Activated naive CD8-positive, alpha-beta T cell treated with anti-CD3 and anti-CD28 coated beads, Interleukin-2, amount 10 ng/mL, durations not matched to agents 7 days and 5 days (primary cell): ENCODE data around the gene RXFP2. TPM values are rescaled to one million over a fixed set of nuclear protein-coding genes. Genes with fewer than 3 reads are reported as not detected.

Experiments used
- ATAC-seq: fragments of 150-1000 bp; cut with Tn5 transposase; one replicate; pipeline ENCODE4 v1.10.0; 2021; ENCODE audit warnings: low read depth, moderate library complexity
- POLR2A ChIA-PET: fragments of 350-600 bp; sonication (Branson Sonifier 250); formaldehyde crosslinking; loops from one replicate; lab custom pipeline; 2021; ENCODE audit warnings: antibody characterized with exemption; lab: Charles Lee
- DNase-seq: peaks from one replicate; pipeline ENCODE4 v3.0.0; 2021
- H3K27ac Mint-ChIP-seq: one replicate; pipeline ENCODE4 v1.8.0; 2022; ENCODE audit warnings: mild to moderate bottlenecking, mixed read lengths
- H3K27me3 Mint-ChIP-seq: one replicate; pipeline ENCODE4 v1.8.0; 2022; ENCODE audit warnings: mild to moderate bottlenecking, moderate library complexity, mixed read lengths
- H3K36me3 Mint-ChIP-seq: one replicate; pipeline ENCODE4 v1.8.0; 2021; ENCODE audit warnings: mild to moderate bottlenecking, mixed read lengths
- H3K4me1 Mint-ChIP-seq: one replicate; pipeline ENCODE4 v1.8.0; 2021; ENCODE audit warnings: mixed read lengths
- H3K4me3 Mint-ChIP-seq: one replicate; pipeline ENCODE4 v1.8.0; 2022; ENCODE audit warnings: mild to moderate bottlenecking, moderate library complexity, mixed read lengths
- H3K9me3 Mint-ChIP-seq: one replicate; pipeline ENCODE4 v1.8.0; 2021; ENCODE audit warnings: mixed read lengths
- total RNA-seq, 2 experiments: library from RNA; stranded (reverse); gene quantifications; one replicate each; pipeline ENCODE4 v1.2.3, GENCODE V29; 2021

RXFP2 gene
- total RNA-seq, 2 experiments from 2014 or later, result not detected

- POLR2A ChIA-PET, result no interaction called here
- DNase-seq (no peak), ATAC-seq (no peak)
- Mint-ChIP-seq H3K9me3 (no peaks in the 10 kb centered on the region), H3K27ac (no peak overlapping the region), H3K27me3 (peaks cover 6% of the 10 kb centered on the region), H3K4me1 (peaks cover 2% of the 10 kb centered on the region), H3K4me3 (no peak overlapping the region), H3K36me3 (no peaks in the 10 kb centered on the region)
Measured at GRCh38 chr13:31747291-31747690, 8.0 kb downstream of the RXFP2 start.

- H3K4me1 Mint-ChIP-seq, result no peaks in the 10 kb centered on the region
- POLR2A ChIA-PET, result no interaction called here
- no peak for ATAC-seq
Measured at GRCh38 chr13:31747966-31748365, 8.6 kb downstream of the RXFP2 start.

GRCh38 chr13:31749929-31750328, 10.6 kb downstream of the RXFP2 start:
- no peak for DNase-seq
- no peak overlapping the region for H3K27ac Mint-ChIP-seq
- no peaks in the 10 kb centered on the region for H3K9me3 Mint-ChIP-seq
- H3K36me3 Mint-ChIP-seq, result no peaks in the 10 kb centered on the region
- no peaks in the 10 kb centered on the region for H3K4me1 Mint-ChIP-seq
- POLR2A ChIA-PET, result no interaction called here
- H3K4me3 Mint-ChIP-seq, result no peak overlapping the region
- ATAC-seq, result no peak
- H3K27me3 Mint-ChIP-seq, result peaks cover 9% of the 10 kb centered on the region

More at GRCh38 chr13:31747966-31748365, 8.6 kb downstream of the RXFP2 start:
- Mint-ChIP-seq H3K36me3 (no peaks in the 10 kb centered on the region), H3K9me3 (no peaks in the 10 kb centered on the region), H3K27me3 (peaks cover 6% of the 10 kb centered on the region), H3K27ac (no peak overlapping the region), H3K4me3 (no peak overlapping the region)
- DNase-seq, result no peak

GRCh38 chr13:31755211-31755610, 15.9 kb downstream of the RXFP2 start:
- Mint-ChIP-seq H3K27ac (no peak overlapping the region), H3K4me1 (no peaks in the 10 kb centered on the region), H3K36me3 (no peaks in the 10 kb centered on the region), H3K9me3 (no peaks in the 10 kb centered on the region), H3K4me3 (no peak overlapping the region), H3K27me3 (peaks cover 3% of the 10 kb centered on the region)
- ATAC-seq (no peak), DNase-seq (no peak)
- POLR2A ChIA-PET, result no interaction called here

GRCh38 chr13:31755803-31756212, 16.5 kb downstream of the RXFP2 start:
- POLR2A ChIA-PET, result no interaction called here

GRCh38 chr13:31756346-31756745, 17.0 kb downstream of the RXFP2 start:
- POLR2A ChIA-PET, result no interaction called here
- Mint-ChIP-seq H3K36me3 (no peaks in the 10 kb centered on the region), H3K9me3 (no peaks in the 10 kb centered on the region), H3K4me1 (no peaks in the 10 kb centered on the region), H3K27me3 (peaks cover 3% of the 10 kb centered on the region), H3K4me3 (no peak overlapping the region), H3K27ac (no peak overlapping the region)
- DNase-seq (no peak), ATAC-seq (no peak)

More at GRCh38 chr13:31755803-31756212, 16.5 kb downstream of the RXFP2 start:
- Mint-ChIP-seq H3K4me3 (no peak overlapping the region), H3K27me3 (peaks cover 3% of the 10 kb centered on the region), H3K4me1 (no peaks in the 10 kb centered on the region), H3K9me3 (no peaks in the 10 kb centered on the region), H3K27ac (no peak overlapping the region), H3K36me3 (no peaks in the 10 kb centered on the region)
- DNase-seq, result no peak
- ATAC-seq, result no peak

GRCh38 chr13:31761951-31762350, 22.6 kb downstream of the RXFP2 start:
- no peak for ATAC-seq
- POLR2A ChIA-PET, result no interaction called here
- no peaks in the 10 kb centered on the region for H3K27me3 Mint-ChIP-seq
- no peaks in the 10 kb centered on the region for H3K36me3 Mint-ChIP-seq
- no peak for DNase-seq
- no peaks in the 10 kb centered on the region for H3K9me3 Mint-ChIP-seq
- no peak overlapping the region for H3K4me3 Mint-ChIP-seq
- no peak overlapping the region for H3K27ac Mint-ChIP-seq
- no peaks in the 10 kb centered on the region for H3K4me1 Mint-ChIP-seq

- H3K27ac Mint-ChIP-seq, result no peak overlapping the region
- no peak for DNase-seq
- no peaks in the 10 kb centered on the region for H3K36me3 Mint-ChIP-seq
- no peaks in the 10 kb centered on the region for H3K9me3 Mint-ChIP-seq
- POLR2A ChIA-PET, result no interaction called here
- H3K4me3 Mint-ChIP-seq, result no peak overlapping the region
- ATAC-seq, result no peak
- H3K27me3 Mint-ChIP-seq, result peaks cover 3% of the 10 kb centered on the region
- H3K4me1 Mint-ChIP-seq, result no peaks in the 10 kb centered on the region
Measured at GRCh38 chr13:31764556-31764955, 25.2 kb downstream of the RXFP2 start.

GRCh38 chr13:31765138-31765785, 25.9 kb downstream of the RXFP2 start:
- POLR2A ChIA-PET, result no interaction called here
- H3K27ac Mint-ChIP-seq, result no peak overlapping the region
- peaks cover 3% of the 10 kb centered on the region for H3K27me3 Mint-ChIP-seq
- DNase-seq (no peak), ATAC-seq (no peak)
- H3K4me3 Mint-ChIP-seq, result no peak overlapping the region
- H3K4me1 Mint-ChIP-seq, result no peaks in the 10 kb centered on the region
- H3K36me3 Mint-ChIP-seq, result no peaks in the 10 kb centered on the region
- no peaks in the 10 kb centered on the region for H3K9me3 Mint-ChIP-seq

GRCh38 chr13:31767175-31767900, 28.0 kb downstream of the RXFP2 start:
- no peak for ATAC-seq
- no peaks in the 10 kb centered on the region for H3K36me3 Mint-ChIP-seq
- POLR2A ChIA-PET, result no interaction called here

GRCh38 chr13:31768351-31768750, 29.0 kb downstream of the RXFP2 start:
- DNase-seq (no peak), ATAC-seq (no peak)
- POLR2A ChIA-PET, result no interaction called here
- Mint-ChIP-seq H3K36me3 (no peaks in the 10 kb centered on the region), H3K4me1 (peaks cover under 1% of the 10 kb centered on the region), H3K27ac (no peak overlapping the region), H3K27me3 (peaks cover 3% of the 10 kb centered on the region), H3K4me3 (no peak overlapping the region), H3K9me3 (no peaks in the 10 kb centered on the region)

More at GRCh38 chr13:31767175-31767900, 28.0 kb downstream of the RXFP2 start:
- Mint-ChIP-seq H3K9me3 (no peaks in the 10 kb centered on the region), H3K27me3 (peaks cover 3% of the 10 kb centered on the region), H3K27ac (no peak overlapping the region), H3K4me1 (no peaks in the 10 kb centered on the region), H3K4me3 (no peak overlapping the region)
- DNase-seq, result no peak

- no peak overlapping the region for H3K4me3 Mint-ChIP-seq
- POLR2A ChIA-PET, result no interaction called here
- no peak overlapping the region for H3K27ac Mint-ChIP-seq
- no peak for DNase-seq
- peaks cover 2% of the 10 kb centered on the region for H3K4me1 Mint-ChIP-seq
- ATAC-seq, result no peak
- no peaks in the 10 kb centered on the region for H3K9me3 Mint-ChIP-seq
- H3K36me3 Mint-ChIP-seq, result no peaks in the 10 kb centered on the region
- H3K27me3 Mint-ChIP-seq, result peaks cover 3% of the 10 kb centered on the region
Measured at GRCh38 chr13:31769575-31769974, 30.2 kb downstream of the RXFP2 start.

GRCh38 chr13:31772231-31772630, 32.9 kb downstream of the RXFP2 start:
- no peak for DNase-seq
- peaks cover 6% of the 10 kb centered on the region for H3K27me3 Mint-ChIP-seq
- no peak overlapping the region for H3K4me3 Mint-ChIP-seq

GRCh38 chr13:31773538-31773937, 34.2 kb downstream of the RXFP2 start:
- DNase-seq (no peak), ATAC-seq (no peak)
- H3K27me3 Mint-ChIP-seq, result peaks cover 5% of the 10 kb centered on the region
- H3K4me1 Mint-ChIP-seq, result peaks cover 2% of the 10 kb centered on the region
- no peaks in the 10 kb centered on the region for H3K9me3 Mint-ChIP-seq
- no peaks in the 10 kb centered on the region for H3K36me3 Mint-ChIP-seq
- peak overlapping the region; percentile 63 for H3K4me3 Mint-ChIP-seq
- peak overlapping the region; percentile 26 for H3K27ac Mint-ChIP-seq
- POLR2A ChIA-PET, result no interaction called here

More at GRCh38 chr13:31772231-31772630, 32.9 kb downstream of the RXFP2 start:
- Mint-ChIP-seq H3K9me3 (no peaks in the 10 kb centered on the region), H3K4me1 (peaks cover 2% of the 10 kb centered on the region), H3K36me3 (no peaks in the 10 kb centered on the region), H3K27ac (no peak overlapping the region)
- POLR2A ChIA-PET, result no interaction called here
- no peak for ATAC-seq
